HepG2 (cell line): ENCODE data around the gene COL5A1. TPM values are rescaled to one million over a fixed set of nuclear protein-coding genes. Genes with fewer than 3 reads are reported as not detected.

Source experiments
- ATAC-seq: fragments of 200-7000 bp; cut with Tn5 transposase; 3 replicates; pipeline ENCODE4 v1.9.1; 2020; ENCODE audit warnings: mild to moderate bottlenecking, moderate library complexity
- BruUV-seq: library from RNA; stranded (reverse); fragments of 400-500 nt; replicated peaks from 2 replicates; lab custom pipeline; 2021; lab: Mats Ljungman, UMichigan
- CTCF ChIA-PET: fragments of 300-600 bp; formaldehyde crosslinking; extraction: SDS; loops from one replicate; lab custom pipeline; 2021; ENCODE audit warnings: low total read pairs, inconsistent platforms, low intra/inter-chr PET ratio; lab: Yijun Ruan, JAX
- POLR2A ChIA-PET: fragments of 350-600 bp; sonication (Branson Sonifier 250); formaldehyde crosslinking; loops from one replicate; lab custom pipeline; 2020; ENCODE audit warnings: antibody characterized with exemption, inconsistent platforms; lab: Yijun Ruan, JAX
- DNase-seq: peaks from one replicate; pipeline ENCODE4 v3.0.0-alpha.2; 2015; ENCODE audit warnings: low spot score
- FAIRE-seq: peaks from 3 replicates; lab custom pipeline; 2011; peaks lifted over from hg19 to GRCh38; lab: Jason Lieb, UNC
- H2AFZ ChIP-seq: one replicate; pipeline ENCODE4 v1.6.1; 2011; ENCODE audit warnings: low read length, inconsistent platforms
- H3K27ac ChIP-seq: fragments of 300-600 bp; 3 replicates; pipeline ENCODE4 v1.8.0; 2011; ENCODE audit warnings: mixed run types, mild to moderate bottlenecking, mixed read lengths, low read length, inconsistent platforms; ENCODE audit not compliant: insufficient read depth; ENCODE audit errors: extremely low read length
- H3K27me3 ChIP-seq, 2 experiments: fragments of 200-600 bp in 1 of 2; 2 replicates in 1 of 2; 3 replicates in 1 of 2; pipeline versions ENCODE4 v1.6.0 to v1.8.0; 2011; ENCODE audit warnings: low read length in 2 of 2, mild to moderate bottlenecking in 2 of 2, moderate library complexity in 2 of 2, inconsistent platforms in 1 of 2; ENCODE audit not compliant: insufficient read depth in 2 of 2, control insufficient read depth in 1 of 2
- H3K36me3 ChIP-seq, 2 experiments: fragments of 200-600 bp in 1 of 2; replicated peaks in 1 of 2; 2 replicates in 1 of 2; 3 replicates in 1 of 2; pipeline versions ENCODE4 v1.5.1 to v1.8.0; 2011; ENCODE audit warnings: low read length in 2 of 2, inconsistent platforms in 1 of 2; ENCODE audit not compliant: insufficient read depth in 2 of 2, control insufficient read depth in 1 of 2
- H3K4me1 ChIP-seq: 2 replicates; pipeline ENCODE4 v1.5.1; 2012; ENCODE audit warnings: low read length, inconsistent platforms; ENCODE audit not compliant: insufficient read depth
- H3K4me2 ChIP-seq: 2 replicates; pipeline ENCODE4 v1.6.0; 2011; ENCODE audit warnings: low read depth, low read length, inconsistent platforms
- H3K4me3 ChIP-seq, 3 experiments: fragments of 200-600 bp in 1 of 3; sonication (generic), shearing (Covaris generic) in 1 of 3; replicated peaks in 1 of 3; 2 replicates each; pipeline ENCODE4 v1.5.1; 2011 to 2016; ENCODE audit warnings: low read length in 3 of 3, inconsistent platforms in 2 of 3, low read depth in 2 of 3, mild to moderate bottlenecking in 2 of 3, control low read depth in 1 of 3, mixed read lengths in 1 of 3; ENCODE audit not compliant: insufficient read depth in 1 of 3
- H3K79me2 ChIP-seq: one replicate; pipeline ENCODE4 v1.6.1; 2011; ENCODE audit warnings: low read length, inconsistent platforms; ENCODE audit not compliant: insufficient read depth
- H3K9ac ChIP-seq: 2 replicates; pipeline ENCODE4 v1.6.0; 2011; ENCODE audit warnings: mild to moderate bottlenecking, low read depth, low read length, inconsistent platforms; ENCODE audit not compliant: insufficient read depth
- H3K9me3 ChIP-seq: 2 replicates; pipeline ENCODE4 v1.5.1; 2012; ENCODE audit warnings: mild to moderate bottlenecking, low read length
- H4K20me1 ChIP-seq: 2 replicates; pipeline ENCODE4 v1.6.0; 2011; ENCODE audit warnings: inconsistent platforms, mild to moderate bottlenecking, low read length, moderate library complexity; ENCODE audit not compliant: insufficient read depth
- ARNT2 ChIP-seq: sonication (generic); formaldehyde crosslinking; IDR thresholded peaks from 2 replicates; pipeline ENCODE4 v1.8.0; 2022; ENCODE audit warnings: mild to moderate bottlenecking, low read depth, missing genetic modification reagents, moderate library complexity
- CREM ChIP-seq, 2 experiments: sonication (generic) in 1 of 2; formaldehyde crosslinking in 1 of 2; IDR thresholded peaks; 2 replicates each; pipeline versions ENCODE4 v1.4.0 to v1.6.1; 2016 to 2020; ENCODE audit warnings: antibody characterized with exemption in 1 of 2, mild to moderate bottlenecking in 1 of 2, missing genetic modification reagents in 1 of 2
- IKZF1 ChIP-seq: fragments of 450-650 bp; IDR thresholded peaks from 2 replicates; pipeline ENCODE4 v1.7.1; 2016
- MATR3 ChIP-seq: sonication (generic); formaldehyde crosslinking; IDR thresholded peaks from 2 replicates; pipeline ENCODE4 v1.4.0; 2020; ENCODE audit warnings: missing genetic modification reagents
- MTA1 ChIP-seq: sonication (generic); formaldehyde crosslinking; IDR thresholded peaks from 2 replicates; pipeline ENCODE4 v1.4.0; 2020; ENCODE audit warnings: missing genetic modification reagents, mild to moderate bottlenecking, borderline replicate concordance
- POLR2AphosphoS5 ChIP-seq: IDR thresholded peaks from 2 replicates; pipeline ENCODE4 v1.6.1; 2012; ENCODE audit warnings: low read depth, low read length
- RXRA ChIP-seq: sonication (generic); formaldehyde crosslinking; IDR thresholded peaks from 2 replicates; pipeline ENCODE4 v1.5.1; 2020; ENCODE audit warnings: missing genetic modification reagents
- SMYD3 ChIP-seq: sonication (generic); formaldehyde crosslinking; IDR thresholded peaks from 2 replicates; pipeline ENCODE4 v1.8.1; 2023; ENCODE audit warnings: mild to moderate bottlenecking, missing genetic modification reagents
- SOX5 ChIP-seq: IDR thresholded peaks from 2 replicates; pipeline ENCODE4 v1.6.1; 2016; ENCODE audit warnings: borderline replicate concordance
- ZBTB46 ChIP-seq: sonication (generic); formaldehyde crosslinking; IDR thresholded peaks from 2 replicates; pipeline ENCODE4 v1.4.0; 2020; ENCODE audit warnings: mild to moderate bottlenecking, missing genetic modification reagents, borderline replicate concordance
- ZMYM2 ChIP-seq: sonication (generic); formaldehyde crosslinking; IDR thresholded peaks from 2 replicates; pipeline ENCODE4 v1.8.0; 2022; ENCODE audit warnings: mild to moderate bottlenecking, missing genetic modification reagents
- ZNF557 ChIP-seq: sonication (generic); formaldehyde crosslinking; IDR thresholded peaks from 2 replicates; pipeline ENCODE4 v1.4.0; 2020; ENCODE audit warnings: missing genetic modification reagents
- ZNF567 ChIP-seq: sonication (generic); formaldehyde crosslinking; IDR thresholded peaks from 2 replicates; pipeline ENCODE4 v1.8.1; 2023; ENCODE audit warnings: mild to moderate bottlenecking, missing genetic modification reagents, borderline replicate concordance
- ZNF577 ChIP-seq: sonication (generic); formaldehyde crosslinking; IDR thresholded peaks from 2 replicates; pipeline ENCODE4 v1.4.0; 2020; ENCODE audit warnings: mild to moderate bottlenecking, low read depth, missing genetic modification reagents, borderline replicate concordance
- ZNF644 ChIP-seq: IDR thresholded peaks from 2 replicates; pipeline ENCODE4 v1.6.1; 2016; ENCODE audit warnings: low read depth
- ZNF674 ChIP-seq: sonication (generic); formaldehyde crosslinking; IDR thresholded peaks from 2 replicates; pipeline ENCODE4 v1.5.0; 2020; ENCODE audit warnings: low read depth, mild to moderate bottlenecking, missing genetic modification reagents
- ZNF772 ChIP-seq: sonication (generic); formaldehyde crosslinking; IDR thresholded peaks from 2 replicates; pipeline ENCODE4 v1.5.0; 2020; ENCODE audit warnings: mild to moderate bottlenecking, missing genetic modification reagents
- ZNF777 ChIP-seq: sonication (generic); formaldehyde crosslinking; IDR thresholded peaks from 2 replicates; pipeline ENCODE4 v1.4.0; 2020; ENCODE audit warnings: missing genetic modification reagents
- WGBS: methylation state at CpG from one replicate; pipeline ENCODE4 v1.1.6; 2017; ENCODE audit warnings: low lambda C conversion rate; 5-methylcytosine and 5-hydroxymethylcytosine counted together
- in situ Hi-C: cut with HindIII; loops from 2 replicates; pipeline ENCODE4 v1.10.0; 2017; ENCODE audit warnings: low pct_unique_long_range_greater_than_20kb; ENCODE audit not compliant: extremely low pct_ligation_motif_present
- intact Hi-C: fragments of 100-400 bp; cut with micrococcal nuclease; formaldehyde crosslinking; loops from one replicate; pipeline ENCODE4 v1.10.0; 2022; ENCODE audit not compliant: unreplicated experiment
- polyA plus RNA-seq, 8 experiments: library from polyadenylated mRNA; depleted of rRNA in 3 of 8; stranded (reverse) in 7 of 8; unstranded in 1 of 8; fragments of >200 nt; fragmentation: Illumina TruSeq in 4 of 8; extraction: Trizol in 4 of 8; gene quantifications; 2 replicates each; pipeline versions ENCODE4 v1.2.1 to v1.2.3, GENCODE V29; 2011 to 2016; ENCODE audit warnings: low read depth in 4 of 8, missing spikeins in 1 of 8, mixed read lengths in 1 of 8; ENCODE audit not compliant: insufficient read depth in 1 of 8
- total RNA-seq, 5 experiments: library from RNA; depleted of rRNA; stranded (reverse); fragments of >200 nt; fragmentation: Illumina TruSeq; extraction: Trizol; gene quantifications; 2 replicates each; pipeline ENCODE4 v1.2.3, GENCODE V29; 2016; ENCODE audit warnings: low read depth in 1 of 5

The COL5A1 gene
- total and polyA plus RNA-seq, 2 of the 13 experiments (the other 11 are each of a cell fraction or from before 2014, with no cell fraction given) = not detected

GRCh38 chr9:134595014-134595413 lies 46.6 kb upstream of the COL5A1 start:
- POLR2A ChIA-PET = no interaction called here
- no CpG with 5 or more reads among the region's 9 CpGs for WGBS
- H3K36me3 ChIP-seq = no peaks in the 10 kb centered on the region
- no peak overlapping the region for H3K9ac ChIP-seq
- no peaks in the 10 kb centered on the region for H3K9me3 ChIP-seq
- no peaks in the 10 kb centered on the region for H3K79me2 ChIP-seq
- DNase-seq = no peak
- ATAC-seq = no peak
- no peak overlapping the region for H3K4me3 ChIP-seq
- intact Hi-C loops = no loop called here
- CTCF ChIA-PET = no interaction called here
- TF ChIP-seq ZNF557 (CRISPR knock-in tag) = no peak
- TF ChIP-seq SMYD3 (CRISPR knock-in tag) = no peak
- no peak for TF ChIP-seq RXRA (CRISPR knock-in tag)
- TF ChIP-seq ZNF567 (CRISPR knock-in tag) = no peak
- in situ Hi-C loops = no loop called here
- H3K4me2 ChIP-seq = no peak overlapping the region
- H3K4me1 ChIP-seq = peaks cover 35% of the 10 kb centered on the region
- no peaks in the 10 kb centered on the region for H4K20me1 ChIP-seq
- no peak for FAIRE-seq
- H3K27ac ChIP-seq = no peak overlapping the region
- peaks cover 6 to 27% of the 10 kb centered on the region in 2 experiments; a peak in 3 of 5 replicates for H3K27me3 ChIP-seq
- H2AFZ ChIP-seq = no peak overlapping the region
- BruUV-seq = no TSS peak

GRCh38 chr9:134597041-134597913 lies 44.3 kb upstream of the COL5A1 start:
- H3K27me3 ChIP-seq = peaks cover 6 to 44% of the 10 kb centered on the region in 2 experiments; a peak in 3 of 5 replicates
- ChIA-PET CTCF (no interaction called here), POLR2A (no interaction called here)
- H3K9me3 ChIP-seq = no peaks in the 10 kb centered on the region
- H3K4me2 ChIP-seq = no peak overlapping the region
- H3K4me1 ChIP-seq = peaks cover 12% of the 10 kb centered on the region
- 9% methylated on average over 6 of the region's 25 CpGs for WGBS
- BruUV-seq = no TSS peak
- DNase-seq (no peak), ATAC-seq (no peak), FAIRE-seq (no peak)
- no peak overlapping the region for H2AFZ ChIP-seq
- no peak overlapping the region for H3K9ac ChIP-seq
- in situ Hi-C loops = no loop called here
- H3K36me3 ChIP-seq = no peaks in the 10 kb centered on the region
- no peaks in the 10 kb centered on the region for H3K79me2 ChIP-seq
- H3K27ac ChIP-seq = no peak overlapping the region
- intact Hi-C loops = no loop called here
- no peak overlapping the region for H3K4me3 ChIP-seq
- H4K20me1 ChIP-seq = no peaks in the 10 kb centered on the region
- TF ChIP-seq ZNF644 = no peak
- no peak for TF ChIP-seq ZMYM2
- TF ChIP-seq ARNT2 (CRISPR knock-in tag) = no peak
- TF ChIP-seq IKZF1 = no peak
- TF ChIP-seq ZNF577 (CRISPR knock-in tag) = no peak
- no peak for TF ChIP-seq MATR3 (CRISPR knock-in tag)
- TF ChIP-seq MTA1 (CRISPR knock-in tag) = no peak
- TF ChIP-seq ZNF772 (CRISPR knock-in tag) = no peak
- no peak for TF ChIP-seq POLR2AphosphoS5
- no peak for TF ChIP-seq ZBTB46 (CRISPR knock-in tag)
- TF ChIP-seq CREM (IDR thresholded peaks at IDR 0.05) = no peak
- no peak for TF ChIP-seq CREM (CRISPR knock-in tag; IDR thresholded peaks at IDR 0.05)
- TF ChIP-seq ZNF777 = no peak
- TF ChIP-seq ZNF674 (CRISPR knock-in tag) = no peak
- TF ChIP-seq SOX5 = no peak
